SK-N-MC (cell line): Measurements from ENCODE around the gene USP32.
"Not testable (repeated sequence)": the region's sequence is repeated elsewhere in the genome, so short reads cannot be mapped to it uniquely, and the experiment has no call there.

Experiments
- EZH2 ChIP-seq: fragments of 200-600 bp; sonication (generic); IDR thresholded peaks from one replicate; pipeline ENCODE4 v1.6.1; 2017; ENCODE audit warnings: antibody characterized with exemption
- POLR2AphosphoS5 ChIP-seq: IDR thresholded peaks from 2 replicates; pipeline ENCODE4 v1.6.1; 2012; ENCODE audit warnings: mild to moderate bottlenecking, low read depth, low read length, borderline replicate concordance

GRCh38 chr17:60384921-60385320 lies 7.0 kb downstream of the USP32 start:
- not testable (repeated sequence) for TF ChIP-seq POLR2AphosphoS5, EZH2
